WTC11 (cell line): ENCODE results near the gene LCN12. TPM values are rescaled to one million over a fixed set of nuclear protein-coding genes. Genes with fewer than 3 reads are reported as not detected.

ENCODE experiments used
- ATAC-seq: fragments of 200-7000 bp; cut with Tn5 transposase; 2 replicates; pipeline ENCODE4 v1.10.0; 2021; ENCODE audit warnings: mild to moderate bottlenecking, moderate library complexity
- CTCF ChIA-PET: fragments of 300-600 bp; sonication (Branson Sonifier 250); formaldehyde crosslinking; loops from one replicate; lab custom pipeline; 2021; ENCODE audit warnings: antibody characterized with exemption; lab: Charles Lee
- POLR2A ChIA-PET: fragments of 350-600 bp; sonication (Branson Sonifier 250); formaldehyde crosslinking; loops from one replicate; lab custom pipeline; 2021; ENCODE audit warnings: antibody characterized with exemption; lab: Charles Lee
- DNase-seq: peaks from one replicate; pipeline ENCODE4 v3.0.0; 2021; ENCODE audit warnings: low spot score
- H3K27ac Mint-ChIP-seq: 2 replicates; pipeline ENCODE4 v1.8.0; 2021; ENCODE audit warnings: mixed read lengths
- H3K27me3 Mint-ChIP-seq: 2 replicates; pipeline ENCODE4 v1.8.0; 2021; ENCODE audit warnings: low read depth, mild to moderate bottlenecking, moderate library complexity, mixed read lengths
- H3K36me3 Mint-ChIP-seq: 2 replicates; pipeline ENCODE4 v1.8.0; 2021; ENCODE audit warnings: mixed read lengths
- H3K4me1 Mint-ChIP-seq: 2 replicates; pipeline ENCODE4 v1.8.0; 2022; ENCODE audit warnings: mixed read lengths
- H3K4me3 Mint-ChIP-seq: 2 replicates; pipeline ENCODE4 v1.8.0; 2021; ENCODE audit warnings: mild to moderate bottlenecking, moderate library complexity, mixed read lengths
- H3K9me3 Mint-ChIP-seq: 2 replicates; pipeline ENCODE4 v1.8.0; 2021; ENCODE audit warnings: mixed read lengths
- FOXJ3 ChIP-seq: sonication (generic); formaldehyde crosslinking; IDR thresholded peaks from 2 replicates; pipeline ENCODE4 v1.9.0; 2021; ENCODE audit warnings: missing genetic modification reagents, mild to moderate bottlenecking, borderline replicate concordance
- GRHL2 ChIP-seq: fragments of 250-450 bp; sonication (Bioruptor Pico); IDR thresholded peaks from 2 replicates; pipeline ENCODE4 v1.8.0; 2022; ENCODE audit warnings: mild to moderate bottlenecking, moderate library complexity; ENCODE audit not compliant: insufficient replicate concordance, severe bottlenecking
- MXD4 ChIP-seq: fragments of 250-450 bp; sonication (Bioruptor Pico); IDR thresholded peaks from 2 replicates; pipeline ENCODE4 v1.8.0; 2021; ENCODE audit warnings: mild to moderate bottlenecking, moderate library complexity, borderline replicate concordance
- NFATC4 ChIP-seq: fragments of 250-450 bp; sonication (Bioruptor Pico); IDR thresholded peaks from 2 replicates; pipeline ENCODE4 v1.9.0; 2021; ENCODE audit warnings: mild to moderate bottlenecking
- NR2C2 ChIP-seq: sonication (generic); formaldehyde crosslinking; IDR thresholded peaks from 2 replicates; pipeline ENCODE4 v1.8.0; 2022; ENCODE audit warnings: mild to moderate bottlenecking, missing genetic modification reagents
- RELA ChIP-seq: sonication (generic); formaldehyde crosslinking; IDR thresholded peaks from 2 replicates; pipeline ENCODE4 v1.8.1; 2022; ENCODE audit warnings: missing genetic modification reagents, mild to moderate bottlenecking, borderline replicate concordance
- STAT6 ChIP-seq: sonication (generic); formaldehyde crosslinking; conservative IDR thresholded peaks from 2 replicates; pipeline ENCODE4 v1.8.1; 2023; ENCODE audit warnings: mild to moderate bottlenecking, low read depth, missing genetic modification reagents, moderate library complexity
- TEAD1 ChIP-seq: sonication (generic); formaldehyde crosslinking; IDR thresholded peaks from 2 replicates; pipeline ENCODE4 v1.8.0; 2022; ENCODE audit warnings: mild to moderate bottlenecking, missing genetic modification reagents
- ZNF138 ChIP-seq: sonication (generic); formaldehyde crosslinking; conservative IDR thresholded peaks from 2 replicates; pipeline ENCODE4 v1.8.1; 2022; ENCODE audit warnings: mild to moderate bottlenecking, moderate library complexity, missing genetic modification reagents
- ZNF263 ChIP-seq: sonication (generic); formaldehyde crosslinking; IDR thresholded peaks from 2 replicates; pipeline ENCODE4 v1.8.1; 2022; ENCODE audit warnings: low read depth, mild to moderate bottlenecking, moderate library complexity, missing genetic modification reagents
- ZNF396 ChIP-seq: fragments of 250-450 bp; sonication (Bioruptor Pico); IDR thresholded peaks from 2 replicates; pipeline ENCODE4 v1.8.0; 2021; ENCODE audit warnings: mild to moderate bottlenecking, moderate library complexity, borderline replicate concordance
- ZNF425 ChIP-seq: fragments of 250-450 bp; sonication (Bioruptor Pico); conservative IDR thresholded peaks from 2 replicates; pipeline ENCODE4 v1.9.0; 2021; ENCODE audit warnings: mild to moderate bottlenecking
- total RNA-seq: library from RNA; stranded (reverse); gene quantifications from 3 replicates; pipeline ENCODE4 v1.2.3, GENCODE V29; 2021
- TF ChIP-seq, protein P1 (sequence below): sonication (generic); formaldehyde crosslinking; IDR thresholded peaks from 2 replicates; pipeline ENCODE4 v1.8.0; 2022; ENCODE audit warnings: mild to moderate bottlenecking, missing genetic modification reagents
- TF ChIP-seq, protein P2 (sequence below): fragments of 250-450 bp; sonication (Bioruptor Pico); IDR thresholded peaks from 2 replicates; pipeline ENCODE4 v1.9.0; 2021; ENCODE audit warnings: moderate library complexity, mild to moderate bottlenecking, inconsistent platforms, borderline replicate concordance

Gene LCN12
- total RNA-seq, 1 experiment from 2014 or later = 1.9 TPM

- no peak for TF ChIP-seq NR2C2 (CRISPR knock-in tag)
- no peak for TF ChIP-seq NFATC4 (CRISPR knock-in tag)
- TF ChIP-seq ZNF263 (CRISPR knock-in tag) = no peak
- TF ChIP-seq, protein P1, sequence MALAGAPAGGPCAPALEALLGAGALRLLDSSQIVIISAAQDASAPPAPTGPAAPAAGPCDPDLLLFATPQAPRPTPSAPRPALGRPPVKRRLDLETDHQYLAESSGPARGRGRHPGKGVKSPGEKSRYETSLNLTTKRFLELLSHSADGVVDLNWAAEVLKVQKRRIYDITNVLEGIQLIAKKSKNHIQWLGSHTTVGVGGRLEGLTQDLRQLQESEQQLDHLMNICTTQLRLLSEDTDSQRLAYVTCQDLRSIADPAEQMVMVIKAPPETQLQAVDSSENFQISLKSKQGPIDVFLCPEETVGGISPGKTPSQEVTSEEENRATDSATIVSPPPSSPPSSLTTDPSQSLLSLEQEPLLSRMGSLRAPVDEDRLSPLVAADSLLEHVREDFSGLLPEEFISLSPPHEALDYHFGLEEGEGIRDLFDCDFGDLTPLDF (CRISPR knock-in tag) = no peak
- no peak for TF ChIP-seq ZNF425 (CRISPR knock-in tag)
- Mint-ChIP-seq H3K9me3 (peaks cover 9% of the 10 kb centered on the region), H3K4me3 (no peak overlapping the region), H3K4me1 (no peaks in the 10 kb centered on the region), H3K27me3 (no peaks in the 10 kb centered on the region), H3K27ac (peak overlapping the region; percentile 70; the same call in 1 of the 2 replicates), H3K36me3 (no peaks in the 10 kb centered on the region)
- no peak for DNase-seq
- CTCF ChIA-PET = interaction anchor here (1.4 to 2.9 kb wide), 3 partner anchors 20 to 80 kb away, joined by 4 to 17 read pairs (median 4); no protein-coding TSS in a partner anchor
- POLR2A ChIA-PET = no interaction called here
- no peak for ATAC-seq
Observed at GRCh38 chr9:136955202-136955942, 3.3 kb downstream of the LCN12 start.

GRCh38 chr9:136955943-136956335, 3.9 kb downstream of the LCN12 start:
- no peak for DNase-seq
- TF ChIP-seq ZNF138 (CRISPR knock-in tag) = no peak
- no peak for TF ChIP-seq ZNF396 (CRISPR knock-in tag)
- no peak for TF ChIP-seq TEAD1 (CRISPR knock-in tag)
- no peak for TF ChIP-seq MXD4
- no peak for TF ChIP-seq RELA (CRISPR knock-in tag)
- no peak for TF ChIP-seq FOXJ3 (CRISPR knock-in tag)
- TF ChIP-seq STAT6 (CRISPR knock-in tag) = no peak
- no peak for TF ChIP-seq GRHL2 (CRISPR knock-in tag)
- TF ChIP-seq, all 79 proteins: peak for 0
- ChIA-PET CTCF (interaction anchor here (1.4 to 2.9 kb wide), 2 partner anchors 73 to 80 kb away, joined by 4 to 17 read pairs; no protein-coding TSS in a partner anchor), POLR2A (no interaction called here)
- H3K9me3 Mint-ChIP-seq = peaks cover 9% of the 10 kb centered on the region
- H3K27me3 Mint-ChIP-seq = no peaks in the 10 kb centered on the region
- H3K36me3 Mint-ChIP-seq = no peaks in the 10 kb centered on the region
- no peaks in the 10 kb centered on the region for H3K4me1 Mint-ChIP-seq
- no peak for ATAC-seq
- H3K27ac Mint-ChIP-seq = no peak overlapping the region
- H3K4me3 Mint-ChIP-seq = no peak overlapping the region

- DNase-seq (no peak), ATAC-seq (no peak)
- ChIA-PET POLR2A (no interaction called here), CTCF (no interaction called here)
- Mint-ChIP-seq H3K36me3 (no peaks in the 10 kb centered on the region), H3K4me1 (no peaks in the 10 kb centered on the region), H3K4me3 (no peak overlapping the region), H3K9me3 (peaks cover 9% of the 10 kb centered on the region), H3K27me3 (no peaks in the 10 kb centered on the region), H3K27ac (no peak overlapping the region)
- TF ChIP-seq, protein P2, sequence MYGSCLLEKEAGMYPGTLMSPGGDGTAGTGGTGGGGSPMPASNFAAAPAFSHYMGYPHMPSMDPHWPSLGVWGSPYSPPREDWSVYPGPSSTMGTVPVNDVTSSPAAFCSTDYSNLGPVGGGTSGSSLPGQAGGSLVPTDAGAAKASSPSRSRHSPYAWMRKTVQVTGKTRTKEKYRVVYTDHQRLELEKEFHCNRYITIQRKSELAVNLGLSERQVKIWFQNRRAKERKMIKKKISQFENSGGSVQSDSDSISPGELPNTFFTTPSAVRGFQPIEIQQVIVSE (CRISPR knock-in tag) = no peak
Observed at GRCh38 chr9:136956604-136957003, 4.5 kb downstream of the LCN12 start.
